Measurements from ENCODE around the gene BRS3.

GRCh38 chrX:136523770-136524169 lies 36.0 kb downstream of the BRS3 start:
- TF ChIP-seq POLR2A (IDR thresholded peaks at IDR 0.05) (no peak), CTCF (IDR thresholded peaks at IDR 0.05) (no peak)
